ENCODE measurements around the gene OPN5. TPM values are rescaled to one million over a fixed set of nuclear protein-coding genes. Genes with fewer than 3 reads are reported as not detected.

OPN5 gene
- total RNA-seq, 3 donors from 2014 or later: not detected

GRCh38 chr6:47819461-47819860, 37.6 kb downstream of the OPN5 start:
- Histone ChIP-seq H3K27ac (no peak overlapping the region), H3K36me3 (no peaks in the 10 kb centered on the region), H3K27me3 (no peaks in the 10 kb centered on the region), H3K9me3 (no peaks in the 10 kb centered on the region), H3K4me1 (no peaks in the 10 kb centered on the region), H3K4me3 (no peak overlapping the region)
- no peak for TF ChIP-seq POLR2AphosphoS5 (IDR thresholded peaks at IDR 0.05)
- TF ChIP-seq POLR2A (IDR thresholded peaks at IDR 0.05): no peak
- TF ChIP-seq CTCF (IDR thresholded peaks at IDR 0.05): no peak
- intact Hi-C loops (cut with DNase I; ENCODE audit: low total_unique reads): no loop called here
- DNase-seq (ENCODE audit: low spot score in 2 of 2): no peak

- Histone ChIP-seq H3K27me3 (no peaks in the 10 kb centered on the region), H3K27ac (no peak overlapping the region), H3K4me3 (no peak overlapping the region), H3K36me3 (no peaks in the 10 kb centered on the region), H3K9me3 (no peaks in the 10 kb centered on the region), H3K4me1 (no peaks in the 10 kb centered on the region)
- intact Hi-C loops (cut with DNase I; ENCODE audit: low total_unique reads): no loop called here
- DNase-seq (ENCODE audit: low spot score in 2 of 2): no peak
- TF ChIP-seq POLR2A (IDR thresholded peaks at IDR 0.05) (no peak), POLR2AphosphoS5 (IDR thresholded peaks at IDR 0.05) (no peak), CTCF (IDR thresholded peaks at IDR 0.05) (no peak)
Measured at GRCh38 chr6:47822856-47823554, 41.2 kb downstream of the OPN5 start.

GRCh38 chr6:47832386-47833100, 50.7 kb downstream of the OPN5 start:
- no peaks in the 10 kb centered on the region for H3K4me1 ChIP-seq
- intact Hi-C loops (cut with DNase I; ENCODE audit: low total_unique reads): no loop called here
- TF ChIP-seq POLR2A (IDR thresholded peaks at IDR 0.05) (no peak), CTCF (IDR thresholded peaks at IDR 0.05) (no peak), POLR2AphosphoS5 (IDR thresholded peaks at IDR 0.05) (no peak)
- no peak overlapping the region for H3K4me3 ChIP-seq
- H3K36me3 ChIP-seq: no peaks in the 10 kb centered on the region
- no peak for DNase-seq (ENCODE audit: low spot score in 2 of 2)
- no peaks in the 10 kb centered on the region for H3K9me3 ChIP-seq
- no peak overlapping the region for H3K27ac ChIP-seq
- no peaks in the 10 kb centered on the region for H3K27me3 ChIP-seq

GRCh38 chr6:47834196-47834595, 52.4 kb downstream of the OPN5 start:
- intact Hi-C loops (cut with DNase I; ENCODE audit: low total_unique reads): no loop called here
- no peaks in the 10 kb centered on the region for H3K9me3 ChIP-seq
- H3K27me3 ChIP-seq: no peaks in the 10 kb centered on the region
- no peak overlapping the region for H3K27ac ChIP-seq
- H3K36me3 ChIP-seq: no peaks in the 10 kb centered on the region
- TF ChIP-seq POLR2AphosphoS5 (IDR thresholded peaks at IDR 0.05) (no peak), CTCF (IDR thresholded peaks at IDR 0.05) (no peak), POLR2A (IDR thresholded peaks at IDR 0.05) (no peak)
- H3K4me3 ChIP-seq: no peak overlapping the region
- DNase-seq (ENCODE audit: low spot score in 2 of 2): no peak
- no peaks in the 10 kb centered on the region for H3K4me1 ChIP-seq

- TF ChIP-seq POLR2A (IDR thresholded peaks at IDR 0.05) (no peak), POLR2AphosphoS5 (IDR thresholded peaks at IDR 0.05) (no peak), CTCF (IDR thresholded peaks at IDR 0.05) (no peak)
- Histone ChIP-seq H3K9me3 (no peaks in the 10 kb centered on the region), H3K27ac (no peak overlapping the region), H3K27me3 (no peaks in the 10 kb centered on the region), H3K4me1 (no peaks in the 10 kb centered on the region), H3K4me3 (no peak overlapping the region), H3K36me3 (no peaks in the 10 kb centered on the region)
- intact Hi-C loops (cut with DNase I; ENCODE audit: low total_unique reads): no loop called here
- no peak for DNase-seq (ENCODE audit: low spot score in 2 of 2)
Measured at GRCh38 chr6:47836046-47836445, 54.2 kb downstream of the OPN5 start.

Measured in breast epithelium (tissue), 4 donors.